ENCODE data around the gene GPI. TPM values are rescaled to one million over a fixed set of nuclear protein-coding genes. Genes with fewer than 3 reads are reported as not detected.
A peak's percentile ranks its signal among the peaks of the same experiment; 100 is the strongest.

GPI gene
- total RNA-seq, 1 donor from 2014 or later, result 672 TPM

DNA sequence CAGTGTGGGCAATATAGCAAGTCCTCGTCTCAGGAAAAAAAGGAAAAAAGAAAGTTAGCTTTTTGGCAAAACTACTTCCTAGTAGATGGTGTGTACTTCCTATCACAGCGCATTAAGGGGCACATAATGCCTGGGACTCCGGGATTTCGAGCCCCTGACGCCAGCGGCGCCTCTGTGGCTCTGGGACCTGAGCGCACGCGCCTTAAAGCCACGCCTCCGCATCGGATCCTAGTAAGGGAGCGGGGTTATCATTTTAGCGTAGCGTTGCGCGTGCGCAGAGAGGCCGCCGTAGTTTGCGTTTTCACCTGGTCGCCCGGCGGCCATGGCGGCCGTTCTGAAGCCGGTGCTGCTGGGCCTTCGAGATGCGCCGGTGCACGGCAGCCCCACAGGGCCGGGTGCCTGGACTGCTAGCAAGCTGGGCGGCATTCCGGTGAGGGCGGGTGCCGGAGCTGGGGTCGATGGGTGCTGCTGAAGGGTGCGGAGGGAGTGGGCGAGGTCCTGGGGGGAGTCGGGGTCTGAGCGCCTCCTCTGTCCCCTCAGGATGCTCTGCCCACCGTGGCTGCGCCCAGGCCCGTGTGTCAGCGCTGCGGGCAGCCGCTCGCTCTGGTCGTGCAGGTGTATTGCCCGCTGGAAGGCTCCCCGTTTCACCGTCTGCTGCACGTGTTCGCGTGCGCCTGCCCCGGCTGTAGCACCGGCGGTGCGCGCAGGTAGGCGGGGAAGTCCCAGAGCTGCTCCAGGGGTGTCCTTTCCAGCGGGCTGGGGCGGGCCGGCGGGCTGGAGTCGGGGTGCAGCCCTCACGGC is 39.3 kb downstream of the GPI start, which contains the start of gene PDCD2L:
Gene PDCD2L, plus strand, starts transcription at position 291 of the 801 bp plus-strand sequence. Its CDS starts 32 bp downstream, at position 323.
- DNase-seq (ENCODE audit: low read depth), result peak; percentile 78

DNA sequence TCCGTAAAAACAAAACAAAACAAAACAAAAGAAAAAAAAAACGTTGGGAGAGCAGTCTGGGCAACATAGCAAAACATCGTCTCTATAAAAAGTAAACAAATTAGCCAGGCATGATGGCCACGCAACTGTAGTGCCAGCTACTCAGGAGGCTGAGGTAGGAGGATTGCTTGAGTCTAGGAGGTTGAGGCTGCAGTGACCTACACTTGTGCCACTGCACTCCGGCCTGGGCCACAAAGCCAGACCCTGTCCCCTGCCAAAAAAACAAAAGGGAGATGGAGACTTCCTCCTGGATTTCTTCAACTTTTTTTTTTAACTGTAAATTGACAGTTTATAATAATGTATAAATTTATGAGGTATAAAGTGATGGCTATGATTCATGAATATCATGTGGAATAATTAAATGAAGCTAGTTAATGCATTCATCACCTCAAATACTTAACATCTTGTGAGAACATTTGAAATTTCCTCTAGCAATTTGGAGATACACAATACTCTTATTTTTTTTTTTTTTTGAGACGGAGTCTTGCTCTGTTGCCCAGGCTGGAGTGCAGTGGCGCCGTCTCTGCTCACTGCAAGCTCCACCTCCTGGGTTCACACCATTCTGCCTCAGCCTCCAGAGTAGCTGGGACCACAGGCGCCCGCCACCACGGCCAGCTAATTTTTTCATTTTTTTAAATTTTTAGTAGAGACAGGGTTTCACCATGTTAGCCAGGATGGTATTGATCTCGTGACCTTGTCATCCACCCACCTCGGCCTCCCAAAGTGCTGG is 41.1 kb downstream of the GPI start:
- DNase-seq (ENCODE audit: low read depth), result no peak

- DNase-seq (ENCODE audit: low read depth), result no peak
Measured at GRCh38 chr19:34408411-34408810, 43.4 kb downstream of the GPI start.

- DNase-seq (ENCODE audit: low read depth), result no peak
Measured at GRCh38 chr19:34409189-34410164, 44.5 kb downstream of the GPI start.

DNA sequence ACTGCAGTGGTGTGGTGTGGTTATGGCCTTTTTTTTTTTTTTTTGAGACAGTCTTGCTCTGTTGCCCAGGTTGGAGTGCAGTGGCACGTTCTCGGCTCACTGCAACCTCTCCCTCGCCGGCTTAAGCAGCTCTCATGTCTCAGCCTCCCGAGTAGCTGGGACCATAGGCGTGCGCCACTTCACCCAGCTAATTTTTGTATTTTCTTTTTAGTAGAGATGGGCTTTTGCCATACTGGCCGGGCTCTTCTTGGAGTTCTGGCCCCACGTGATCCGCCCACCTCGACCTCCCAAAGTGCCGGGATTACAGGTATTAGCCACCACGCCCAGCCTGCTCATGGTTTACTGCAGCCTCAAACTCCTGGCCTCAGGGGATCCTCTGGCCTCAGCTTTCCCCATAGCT is 46.2 kb downstream of the GPI start:
- DNase-seq (ENCODE audit: low read depth), result no peak

GRCh38 chr19:34416021-34416545 is 51.1 kb downstream of the GPI start:
- DNase-seq (ENCODE audit: low read depth), result no peak

GRCh38 chr19:34418300-34418699 is 53.3 kb downstream of the GPI start:
- DNase-seq (ENCODE audit: low read depth), result no peak

- DNase-seq (ENCODE audit: low read depth), result no peak
Measured at GRCh38 chr19:34426096-34426661, 61.2 kb downstream of the GPI start.

GRCh38 chr19:34428549-34429285 is 63.7 kb downstream of the GPI start:
- DNase-seq (ENCODE audit: low read depth), result no peak

- no peak for DNase-seq (ENCODE audit: low read depth)
Measured at GRCh38 chr19:34429553-34429952, 64.6 kb downstream of the GPI start.

DNA sequence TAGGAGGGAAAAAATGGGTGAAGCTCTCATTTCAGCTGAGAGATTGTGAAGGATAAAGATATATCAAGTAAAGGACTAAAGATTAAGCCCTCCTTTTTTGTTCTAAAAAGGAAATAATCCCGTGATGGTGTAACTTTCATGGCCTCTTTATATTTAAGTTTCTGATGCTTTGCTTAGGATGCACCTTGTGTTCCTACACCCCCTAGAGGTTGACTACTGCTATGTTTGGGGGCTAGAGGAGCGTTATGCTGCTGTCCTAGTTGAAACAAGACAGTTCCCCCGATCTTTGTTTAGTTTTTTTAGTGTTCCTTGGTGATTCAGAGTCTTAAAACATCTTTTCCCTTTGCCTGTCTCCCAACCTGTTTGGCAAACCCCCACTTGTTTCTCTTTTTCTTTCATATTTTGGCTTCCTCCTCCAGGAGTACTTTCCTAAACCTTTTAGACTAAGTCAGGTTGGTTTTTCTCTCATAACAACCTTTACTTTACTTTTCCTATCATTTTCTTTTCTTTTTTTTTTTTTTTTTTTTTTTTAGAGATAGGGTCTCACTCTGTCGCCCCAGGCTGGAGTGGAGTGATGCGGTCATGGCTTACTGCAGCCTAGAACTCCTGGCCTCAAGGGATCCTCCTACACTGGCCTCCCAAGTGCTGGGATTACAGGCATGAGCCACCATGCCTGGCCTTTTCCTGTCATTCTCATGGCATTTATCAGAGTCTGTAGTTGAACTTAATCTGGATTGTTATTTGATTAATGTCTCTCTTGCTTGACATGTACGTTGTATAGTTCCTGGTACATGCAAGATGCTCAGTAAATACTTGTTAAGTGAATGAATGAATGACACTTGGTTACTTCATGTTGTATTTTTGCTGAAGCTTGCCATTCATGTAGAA is 66.0 kb downstream of the GPI start:
- peak; percentile 58 for DNase-seq (ENCODE audit: low read depth)

DNA sequence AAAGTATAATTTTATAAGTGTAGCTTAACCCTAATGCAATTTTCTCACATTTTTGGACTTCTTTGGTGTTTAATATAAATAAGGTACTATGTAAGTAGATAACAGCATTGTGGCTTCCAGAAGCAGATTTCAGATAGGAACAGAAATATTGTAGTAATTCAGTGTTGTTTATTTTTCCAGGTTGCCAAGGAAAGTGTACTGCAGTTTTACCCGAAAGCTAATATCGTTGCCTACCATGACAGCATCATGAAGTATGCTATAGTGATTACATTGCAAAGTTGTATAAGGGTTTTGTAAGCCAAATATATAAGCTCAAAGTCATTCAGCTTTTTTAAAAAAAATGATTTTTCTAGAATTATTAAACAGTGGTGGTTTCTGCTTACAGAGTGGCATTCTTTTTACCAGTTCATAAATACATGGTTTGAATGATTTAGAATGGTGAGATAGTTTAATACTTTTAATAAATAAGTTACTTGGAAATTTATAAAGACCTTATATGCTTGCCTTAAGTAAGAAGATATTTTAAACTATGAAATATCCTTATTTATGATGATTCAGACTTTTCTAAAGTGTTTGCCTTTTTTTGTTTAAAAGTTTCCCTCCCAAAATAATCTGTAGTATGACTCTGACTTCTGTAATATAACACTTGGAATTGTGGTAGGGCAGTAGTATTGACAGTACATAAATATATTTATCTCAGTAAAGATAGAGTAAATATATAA is 66.8 kb downstream of the GPI start:
- DNase-seq (ENCODE audit: low read depth), result no peak

DNA sequence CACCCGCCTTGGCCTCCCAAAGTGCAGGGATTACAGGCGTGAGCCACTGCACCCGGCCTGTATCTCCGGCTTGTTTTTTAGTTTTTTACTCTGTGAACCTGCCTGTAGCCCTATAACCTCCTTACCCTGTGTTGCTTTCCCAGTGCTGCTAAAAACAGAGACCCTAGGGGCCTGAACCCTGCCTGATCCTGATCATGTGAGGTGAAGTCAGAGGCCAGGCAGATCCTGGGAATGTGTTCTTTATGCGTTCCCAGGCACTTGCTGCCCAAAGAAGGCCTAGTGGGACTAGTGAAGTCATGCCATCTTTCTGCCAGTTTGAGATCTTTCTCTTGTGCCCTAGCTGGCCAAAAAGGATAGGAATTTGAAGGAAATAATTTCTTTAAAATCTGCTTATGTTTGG is 67.8 kb downstream of the GPI start:
- peak; percentile 15 for DNase-seq (ENCODE audit: low read depth)

DNA sequence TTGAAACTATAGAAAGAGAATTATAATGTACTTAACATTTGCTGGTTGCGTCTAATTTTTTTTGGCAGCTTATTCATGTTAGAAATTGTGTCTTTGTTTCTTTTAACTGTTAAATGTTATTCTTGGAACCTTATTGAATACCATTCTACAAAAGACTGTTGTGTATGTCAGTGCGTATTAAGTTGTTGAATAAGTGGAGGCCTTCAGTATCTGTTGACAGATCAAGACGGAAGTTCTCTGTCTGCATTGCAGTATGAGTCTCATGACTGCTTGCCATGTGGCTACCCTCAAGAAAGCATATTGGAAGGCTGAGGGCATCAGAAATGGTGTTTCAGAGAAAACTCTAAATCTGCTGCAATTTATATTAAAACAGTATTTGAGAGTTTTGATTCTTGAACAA is 71.7 kb downstream of the GPI start:
- no peak for DNase-seq (ENCODE audit: low read depth)

GRCh38 chr19:34448191-34448590 is 83.2 kb downstream of the GPI start:
- DNase-seq (ENCODE audit: low read depth), result no peak

Measured in renal cortical epithelial cell (primary cell).